ENCODE results near the gene DENND1A. TPM values are rescaled to one million over a fixed set of nuclear protein-coding genes. Genes with fewer than 3 reads are reported as not detected.

Gene DENND1A
- total RNA-seq, 1 experiment from 2014 or later = 19.7 TPM

DNA sequence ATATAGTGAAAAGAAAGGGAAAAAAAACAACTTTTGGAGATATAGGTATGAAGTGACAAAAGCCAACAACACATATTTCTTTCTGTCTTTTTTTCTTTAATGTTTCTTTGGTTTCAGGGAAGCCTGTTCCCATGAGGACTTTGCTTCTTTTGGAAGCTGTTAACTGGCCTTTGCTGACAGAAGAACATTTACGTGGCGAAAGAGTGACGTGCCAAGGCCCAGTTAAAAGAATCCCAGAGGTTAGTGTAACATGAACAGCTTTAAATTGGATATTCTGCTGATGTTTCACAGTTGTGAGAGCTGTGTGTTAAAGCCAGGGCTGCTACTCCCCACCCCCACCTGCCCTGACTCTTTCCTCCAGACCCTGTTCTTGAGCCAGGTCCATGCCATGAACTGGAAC, 298.1 kb downstream of the DENND1A start:
- POLR2A ChIA-PET = no interaction called here
- Histone ChIP-seq H3K27me3 (ENCODE audit: control insufficient read depth, insufficient read depth, low read length) (no peaks in the 10 kb centered on the region), H3K4me1 (ENCODE audit: control insufficient read depth, insufficient read depth, low read length) (no peaks in the 10 kb centered on the region), H3K27ac (ENCODE audit: low read length) (no peak overlapping the region), H3K36me3 (ENCODE audit: control insufficient read depth, insufficient read depth, low read length) (no peaks in the 10 kb centered on the region), H3K4me3 (ENCODE audit: low read depth in 2 of 2, low read length in 2 of 2) (no peak overlapping the region), H3K9me3 (ENCODE audit: control insufficient read depth, insufficient read depth, low read depth, low read length) (no peaks in the 10 kb centered on the region)
- no TSS peak for BruUV-seq (replicated peaks)
- TF ChIP-seq SIN3A (IDR thresholded peaks at IDR 0.05; ENCODE audit: borderline replicate concordance, insufficient read depth, low read depth, low read length) = no peak
- in situ Hi-C loops (cut with HindIII; ENCODE audit: low pct_unique_long_range_greater_than_20kb, low sequenced_read_pairs) (no loop called here), intact Hi-C loops (cut with micrococcal nuclease; ENCODE audit: unreplicated experiment) (no loop called here)
- CTCF ChIA-PET = no interaction called here
- ATAC-seq (no peak), DNase-seq (ENCODE audit: low read depth, low spot score) (no peak)

- TF ChIP-seq SIN3A (IDR thresholded peaks at IDR 0.05; ENCODE audit: borderline replicate concordance, insufficient read depth, low read depth, low read length) = no peak
- TF ChIP-seq, protein P1, sequence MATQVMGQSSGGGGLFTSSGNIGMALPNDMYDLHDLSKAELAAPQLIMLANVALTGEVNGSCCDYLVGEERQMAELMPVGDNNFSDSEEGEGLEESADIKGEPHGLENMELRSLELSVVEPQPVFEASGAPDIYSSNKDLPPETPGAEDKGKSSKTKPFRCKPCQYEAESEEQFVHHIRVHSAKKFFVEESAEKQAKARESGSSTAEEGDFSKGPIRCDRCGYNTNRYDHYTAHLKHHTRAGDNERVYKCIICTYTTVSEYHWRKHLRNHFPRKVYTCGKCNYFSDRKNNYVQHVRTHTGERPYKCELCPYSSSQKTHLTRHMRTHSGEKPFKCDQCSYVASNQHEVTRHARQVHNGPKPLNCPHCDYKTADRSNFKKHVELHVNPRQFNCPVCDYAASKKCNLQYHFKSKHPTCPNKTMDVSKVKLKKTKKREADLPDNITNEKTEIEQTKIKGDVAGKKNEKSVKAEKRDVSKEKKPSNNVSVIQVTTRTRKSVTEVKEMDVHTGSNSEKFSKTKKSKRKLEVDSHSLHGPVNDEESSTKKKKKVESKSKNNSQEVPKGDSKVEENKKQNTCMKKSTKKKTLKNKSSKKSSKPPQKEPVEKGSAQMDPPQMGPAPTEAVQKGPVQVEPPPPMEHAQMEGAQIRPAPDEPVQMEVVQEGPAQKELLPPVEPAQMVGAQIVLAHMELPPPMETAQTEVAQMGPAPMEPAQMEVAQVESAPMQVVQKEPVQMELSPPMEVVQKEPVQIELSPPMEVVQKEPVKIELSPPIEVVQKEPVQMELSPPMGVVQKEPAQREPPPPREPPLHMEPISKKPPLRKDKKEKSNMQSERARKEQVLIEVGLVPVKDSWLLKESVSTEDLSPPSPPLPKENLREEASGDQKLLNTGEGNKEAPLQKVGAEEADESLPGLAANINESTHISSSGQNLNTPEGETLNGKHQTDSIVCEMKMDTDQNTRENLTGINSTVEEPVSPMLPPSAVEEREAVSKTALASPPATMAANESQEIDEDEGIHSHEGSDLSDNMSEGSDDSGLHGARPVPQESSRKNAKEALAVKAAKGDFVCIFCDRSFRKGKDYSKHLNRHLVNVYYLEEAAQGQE (IDR thresholded peaks at IDR 0.05; ENCODE audit: insufficient read depth in 1 of 2, low read depth in 2 of 2, low read length in 1 of 2) = no peak
- no peak for TF ChIP-seq TCF7L2 (IDR thresholded peaks at IDR 0.05; ENCODE audit: low read depth, low read length)
- no peak for TF ChIP-seq CTCF (IDR thresholded peaks at IDR 0.05)
- TF ChIP-seq POLR2AphosphoS5 (IDR thresholded peaks at IDR 0.05; ENCODE audit: low read depth, low read length) = no peak
- BruUV-seq (replicated peaks) = no TSS peak
- in situ Hi-C loops (cut with HindIII; ENCODE audit: low pct_unique_long_range_greater_than_20kb, low sequenced_read_pairs) (no loop called here), intact Hi-C loops (cut with micrococcal nuclease; ENCODE audit: unreplicated experiment) (no loop called here)
- no peaks in the 10 kb centered on the region for H3K36me3 ChIP-seq (ENCODE audit: control insufficient read depth, insufficient read depth, low read length)
- DNase-seq (ENCODE audit: low read depth, low spot score) = no peak
- H3K9me3 ChIP-seq (ENCODE audit: control insufficient read depth, insufficient read depth, low read depth, low read length) = no peaks in the 10 kb centered on the region
- CTCF ChIA-PET = interaction anchor here (0.7 kb wide), 1 partner anchor 94 kb away, joined by 6 read pairs; no protein-coding TSS in a partner anchor
- no peak overlapping the region for H3K27ac ChIP-seq (ENCODE audit: low read length)
- ATAC-seq = no peak
- no peaks in the 10 kb centered on the region for H3K4me1 ChIP-seq (ENCODE audit: control insufficient read depth, insufficient read depth, low read length)
- POLR2A ChIA-PET = no interaction called here
- no peaks in the 10 kb centered on the region for H3K27me3 ChIP-seq (ENCODE audit: control insufficient read depth, insufficient read depth, low read length)
- no peak overlapping the region for H3K4me3 ChIP-seq (ENCODE audit: low read depth in 2 of 2, low read length in 2 of 2)
Measured at GRCh38 chr9:123630233-123630632, 299.7 kb downstream of the DENND1A start.

DNA sequence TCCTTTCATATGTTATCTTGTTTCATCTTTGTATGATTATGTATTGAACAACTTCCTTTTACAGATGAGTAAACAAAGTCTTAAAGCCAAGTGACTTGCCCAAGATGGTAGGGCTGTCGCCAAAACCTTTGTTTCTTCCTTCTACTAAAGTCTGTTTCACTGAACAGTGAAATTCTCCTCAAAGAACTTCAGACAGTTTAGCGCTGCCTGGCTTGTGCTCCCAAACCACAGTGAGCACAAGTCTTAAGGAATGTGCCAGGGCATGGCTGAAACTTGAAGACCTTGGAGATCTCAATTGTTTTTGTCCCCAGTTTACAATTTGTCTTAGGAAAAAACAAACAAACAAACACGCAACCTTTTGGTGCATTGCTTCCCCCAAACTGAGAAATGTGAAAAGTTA, 300.4 kb downstream of the DENND1A start:
- no TSS peak for BruUV-seq (replicated peaks)

More for the DNA sequence above, 300.4 kb downstream of the DENND1A start:
- POLR2A ChIA-PET = no interaction called here
- in situ Hi-C loops (cut with HindIII; ENCODE audit: low pct_unique_long_range_greater_than_20kb, low sequenced_read_pairs) (no loop called here), intact Hi-C loops (cut with micrococcal nuclease; ENCODE audit: unreplicated experiment) (no loop called here)
- Histone ChIP-seq H3K4me3 (ENCODE audit: low read depth in 2 of 2, low read length in 2 of 2) (no peak overlapping the region), H3K27ac (ENCODE audit: low read length) (no peak overlapping the region), H3K27me3 (ENCODE audit: control insufficient read depth, insufficient read depth, low read length) (no peaks in the 10 kb centered on the region), H3K9me3 (ENCODE audit: control insufficient read depth, insufficient read depth, low read depth, low read length) (no peaks in the 10 kb centered on the region), H3K36me3 (ENCODE audit: control insufficient read depth, insufficient read depth, low read length) (no peaks in the 10 kb centered on the region), H3K4me1 (ENCODE audit: control insufficient read depth, insufficient read depth, low read length) (no peaks in the 10 kb centered on the region)
- TF ChIP-seq CTCF (IDR thresholded peaks at IDR 0.05) (no peak), TCF7L2 (IDR thresholded peaks at IDR 0.05; ENCODE audit: low read depth, low read length) (no peak), SIN3A (IDR thresholded peaks at IDR 0.05; ENCODE audit: borderline replicate concordance, insufficient read depth, low read depth, low read length) (no peak), POLR2AphosphoS5 (IDR thresholded peaks at IDR 0.05; ENCODE audit: low read depth, low read length) (no peak)
- TF ChIP-seq, protein P1 (IDR thresholded peaks at IDR 0.05; ENCODE audit: insufficient read depth in 1 of 2, low read depth in 2 of 2, low read length in 1 of 2) = no peak
- CTCF ChIA-PET = interaction anchor here (0.7 kb wide), 1 partner anchor 95 kb away, joined by 6 read pairs; no protein-coding TSS in a partner anchor
- no peak for DNase-seq (ENCODE audit: low read depth, low spot score)
- ATAC-seq = no peak
